Islet of Langerhans (tissue), 1 donor: ENCODE results near the gene EGLN2.
"Not testable (repeated sequence)": the region's sequence is repeated elsewhere in the genome, so short reads cannot be mapped to it uniquely, and the experiment has no call there.

ENCODE experiments used
- FAIRE-seq: peaks from one replicate; lab custom pipeline; 2011; peaks lifted over from hg19 to GRCh38; lab: Jason Lieb, UNC

Gene EGLN2

DNA sequence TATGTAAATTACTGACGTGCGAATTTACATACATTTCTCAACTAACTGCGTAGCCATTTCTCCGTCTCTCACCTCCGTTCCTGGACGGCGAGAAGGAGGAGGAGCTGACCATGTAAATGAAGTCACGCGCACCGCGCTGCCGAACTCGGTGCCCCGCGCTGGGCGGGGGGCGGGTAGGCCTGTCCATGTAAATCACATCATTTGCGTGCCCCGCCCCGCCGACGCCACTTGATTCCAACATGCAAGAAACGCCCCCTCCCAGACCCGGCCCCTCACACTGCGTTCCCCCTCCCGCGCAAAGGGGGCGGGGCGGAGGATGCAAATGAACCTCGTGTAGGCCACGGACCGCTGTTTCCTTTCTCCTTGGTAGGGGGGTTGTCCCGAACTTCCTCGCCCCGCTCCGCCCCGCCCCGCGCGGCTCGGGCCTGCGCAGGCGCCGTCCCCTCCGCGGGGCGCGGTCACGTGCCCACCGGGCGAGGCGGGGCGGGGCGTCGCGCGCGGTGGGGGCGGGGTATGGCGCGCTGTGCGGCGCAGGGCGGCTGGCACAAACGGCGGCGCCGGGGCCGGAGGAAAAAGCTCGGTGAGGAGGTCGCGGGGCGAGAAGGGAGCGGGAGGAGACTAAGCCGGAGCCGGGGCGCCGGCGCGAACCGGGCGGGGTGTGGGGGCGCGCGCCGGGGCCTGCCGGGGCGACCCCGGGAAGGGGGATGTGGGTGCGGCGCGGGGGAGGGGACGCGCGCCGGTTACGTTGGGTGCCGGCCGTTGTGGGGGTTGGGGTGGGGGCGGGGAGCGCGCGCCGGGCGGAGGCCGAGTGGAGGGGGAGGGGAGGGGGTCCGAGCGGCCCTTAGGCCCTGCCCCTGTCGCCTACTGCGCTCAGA, at the start of gene EGLN2:
Gene EGLN2, plus strand, starts transcription at position 509 of the 875 bp plus-strand sequence. CDS start 1,382 bp downstream, outside the sequence.
- peak; percentile 80 for FAIRE-seq

- FAIRE-seq = peak; percentile 87
Measured at GRCh38 chr19:40750058-40750873, 48.7 kb upstream of the EGLN2 start, which contains the start of gene ACTMAP. Gene ACTMAP (minus strand): TSS chr19:40750477. CDS start chr19:40749803, 674 bp downstream.

GRCh38 chr19:40750874-40751537, 48.0 kb upstream of the EGLN2 start, which contains the start of gene SNRPA:
Gene SNRPA (plus strand): TSS chr19:40751203. CDS start chr19:40751409, 206 bp downstream.
- FAIRE-seq = peak; percentile 17

DNA sequence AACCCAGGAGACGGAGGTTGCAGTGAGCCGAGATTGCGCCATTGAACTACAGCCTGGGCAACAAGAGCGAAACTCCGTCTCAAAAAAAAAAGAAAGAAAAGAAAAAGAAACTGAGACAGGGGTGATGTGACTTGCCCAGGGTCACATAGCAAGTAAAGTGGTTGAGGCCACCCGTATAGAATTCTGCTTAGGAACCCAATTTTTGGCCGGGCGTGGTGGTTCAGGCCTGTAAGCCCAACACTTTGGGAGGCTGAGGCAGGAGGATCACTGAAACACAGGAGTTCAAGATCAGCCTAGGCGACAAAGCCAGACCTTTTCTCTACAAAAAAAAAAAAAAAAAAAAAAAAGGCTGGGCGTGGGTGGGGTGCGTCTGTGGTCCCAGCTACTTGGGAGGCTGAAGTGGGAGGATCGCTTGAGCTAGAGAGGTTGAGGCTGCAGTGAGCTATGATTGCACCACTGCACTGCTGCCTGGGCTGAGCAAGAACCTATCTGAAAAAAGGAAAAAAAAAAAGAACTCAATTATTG, 46.7 kb upstream of the EGLN2 start:
- no peak for FAIRE-seq

DNA sequence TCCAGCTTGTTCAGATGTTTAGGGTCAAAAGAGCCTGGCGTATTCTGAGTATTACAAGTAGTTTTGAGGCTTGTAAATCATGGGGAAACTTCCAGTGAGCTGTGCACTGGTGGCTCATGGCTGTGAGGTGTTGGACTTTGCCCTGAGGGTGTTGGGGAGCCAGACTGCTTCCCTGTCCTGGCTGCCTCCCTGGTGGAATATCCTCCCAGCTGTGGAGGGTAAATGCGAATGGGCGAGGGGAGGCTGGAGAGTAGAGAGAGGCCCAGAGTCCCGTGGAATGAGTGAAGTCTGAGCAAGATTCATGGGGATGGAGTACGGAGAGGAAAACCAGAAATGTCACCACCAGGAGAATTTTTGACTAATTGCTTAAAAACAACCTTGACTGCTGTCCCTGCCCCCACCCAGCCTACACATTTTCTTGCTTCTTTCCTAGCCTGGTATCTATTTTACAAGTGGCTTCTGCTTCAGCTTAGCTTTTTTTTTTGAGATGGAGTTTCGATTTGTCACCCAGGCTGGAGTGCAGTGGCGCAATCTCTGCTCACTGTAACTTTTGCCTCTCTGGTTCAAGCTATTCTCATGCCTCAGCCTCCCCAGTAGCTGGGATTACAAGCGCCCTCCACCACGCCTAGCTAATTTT, 44.3 kb upstream of the EGLN2 start:
- no peak for FAIRE-seq

DNA sequence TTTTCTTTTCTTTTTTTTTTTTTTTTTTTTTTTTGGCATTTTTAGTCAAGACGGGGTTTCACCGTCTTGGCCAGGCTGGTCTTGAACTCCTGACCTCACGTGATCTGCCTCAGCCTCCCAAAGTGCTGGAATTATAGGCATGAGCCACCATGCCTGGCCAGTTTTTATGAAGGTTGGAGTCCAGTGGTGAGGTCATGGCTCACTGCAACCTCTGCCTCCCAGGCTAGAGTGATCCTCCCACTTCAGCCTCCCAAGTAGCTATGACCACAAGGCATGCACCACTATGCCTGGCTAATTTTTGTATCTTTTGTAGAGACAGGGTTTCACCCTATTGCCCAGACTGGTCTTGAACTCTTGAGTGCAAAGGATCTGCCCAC, 43.8 kb upstream of the EGLN2 start:
- FAIRE-seq = no peak

DNA sequence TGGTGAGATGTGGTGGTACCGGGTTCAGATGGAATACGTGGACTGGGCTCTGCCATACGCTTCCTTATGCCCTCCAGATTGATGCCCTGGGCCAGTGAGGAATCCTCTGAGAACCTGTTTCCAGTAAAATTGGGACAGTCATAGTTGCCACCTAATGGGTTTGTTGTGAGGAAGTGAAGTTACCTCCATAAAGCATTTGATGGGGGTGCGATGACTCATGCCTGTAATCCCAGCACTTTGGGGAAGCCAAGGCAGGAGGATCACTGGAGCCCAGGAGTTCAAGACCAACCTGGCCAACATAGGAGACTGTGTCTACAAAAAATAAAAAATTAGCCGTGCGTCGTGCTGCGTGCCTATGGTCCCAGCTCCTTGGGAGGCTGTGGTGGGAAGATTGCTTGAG, 43.2 kb upstream of the EGLN2 start:
- FAIRE-seq = no peak

GRCh38 chr19:40756502-40757110, 42.4 kb upstream of the EGLN2 start:
- no peak for FAIRE-seq

DNA sequence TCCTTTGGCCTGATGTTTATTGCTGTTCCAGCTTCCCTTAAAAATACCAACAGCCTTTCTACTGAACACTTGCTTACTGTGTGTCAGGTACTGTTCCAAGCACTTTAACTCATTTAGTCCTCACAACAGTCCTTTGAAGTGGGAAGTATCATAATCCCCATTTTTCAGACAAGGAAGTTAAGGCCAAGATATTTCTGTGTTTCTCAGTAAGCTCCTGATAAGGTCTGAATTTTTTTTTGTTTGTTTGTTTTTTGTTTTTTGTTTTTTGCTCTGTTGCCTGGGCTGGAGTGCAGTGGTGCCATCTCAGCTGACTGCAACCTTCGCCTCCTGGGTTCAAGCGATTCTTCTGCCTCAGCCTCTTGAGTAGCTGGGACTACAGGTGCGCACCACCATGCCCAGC, 40.5 kb upstream of the EGLN2 start:
- FAIRE-seq = no peak

DNA sequence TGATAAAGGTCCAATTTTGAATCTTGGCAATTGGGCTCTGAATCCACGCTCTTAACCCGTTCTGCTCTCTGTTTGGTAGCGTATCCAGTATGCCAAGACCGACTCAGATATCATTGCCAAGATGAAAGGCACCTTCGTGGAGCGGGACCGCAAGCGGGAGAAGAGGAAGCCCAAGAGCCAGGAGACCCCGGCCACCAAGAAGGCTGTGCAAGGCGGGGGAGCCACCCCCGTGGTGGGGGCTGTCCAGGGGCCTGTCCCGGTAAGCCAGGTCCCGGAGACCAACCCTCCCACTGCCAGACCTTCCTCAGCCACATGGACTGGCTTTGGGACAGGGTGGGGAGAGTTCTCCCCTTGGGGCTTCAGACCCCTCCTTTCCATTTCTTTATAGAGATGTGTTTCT, 39.6 kb upstream of the EGLN2 start:
- FAIRE-seq = no peak

DNA sequence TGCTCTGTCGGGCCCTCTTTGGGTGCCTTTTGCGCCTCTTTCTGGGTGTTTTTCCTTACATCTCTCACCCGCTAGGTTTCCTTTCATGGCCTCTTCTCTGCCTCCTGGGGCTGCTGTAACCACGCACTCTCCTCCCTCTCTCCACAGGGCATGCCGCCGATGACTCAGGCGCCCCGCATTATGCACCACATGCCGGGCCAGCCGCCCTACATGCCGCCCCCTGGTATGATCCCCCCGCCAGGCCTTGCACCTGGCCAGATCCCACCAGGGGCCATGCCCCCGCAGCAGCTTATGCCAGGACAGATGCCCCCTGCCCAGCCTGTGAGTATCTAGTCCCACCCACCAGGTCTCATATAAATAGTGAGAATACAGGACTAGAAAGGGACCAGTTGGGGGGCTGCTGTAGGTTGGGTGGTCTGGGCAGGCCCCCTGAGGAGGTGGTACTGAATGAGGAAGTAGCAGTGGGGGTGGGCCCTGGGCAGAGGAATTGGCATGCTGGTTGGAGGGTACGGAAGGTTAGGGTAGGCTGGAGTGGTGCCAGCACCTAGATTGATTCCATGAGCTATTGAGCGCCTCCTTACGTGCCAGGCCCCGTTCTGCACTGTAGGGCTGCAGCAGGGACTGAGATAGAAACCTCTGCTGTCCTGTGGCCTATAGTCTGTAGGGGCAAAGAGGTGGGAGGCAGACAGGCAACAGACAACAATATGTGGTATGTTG, 36.1 kb upstream of the EGLN2 start:
- FAIRE-seq = no peak

- FAIRE-seq = no peak
Measured at GRCh38 chr19:40763526-40763925, 35.5 kb upstream of the EGLN2 start.

GRCh38 chr19:40763963-40764362, 35.0 kb upstream of the EGLN2 start:
- FAIRE-seq = no peak

DNA sequence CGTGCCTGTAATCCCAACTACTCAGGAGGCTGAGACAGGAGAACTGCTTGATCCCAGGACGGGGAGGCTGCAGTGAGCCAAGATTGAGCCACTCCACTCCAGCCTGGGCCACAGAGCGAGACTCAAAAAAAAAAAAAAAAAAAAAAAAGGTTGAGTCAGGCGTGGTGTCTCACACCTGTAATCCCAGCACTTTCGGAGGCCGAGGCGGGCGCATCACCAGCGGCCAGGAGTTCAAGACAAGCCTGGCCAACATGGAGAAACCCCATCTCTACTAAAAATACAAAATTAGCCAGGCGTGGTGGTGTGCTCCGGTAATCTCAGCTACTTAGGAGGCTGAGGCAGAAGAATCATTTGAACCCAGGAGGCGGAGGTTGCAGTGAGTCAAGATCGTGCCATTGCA, 32.6 kb upstream of the EGLN2 start:
- FAIRE-seq = not testable (repeated sequence)

- no peak for FAIRE-seq
Measured at GRCh38 chr19:40768869-40769268, 30.1 kb upstream of the EGLN2 start.

GRCh38 chr19:40771101-40771862, 27.7 kb upstream of the EGLN2 start:
- FAIRE-seq = not testable (repeated sequence)

DNA sequence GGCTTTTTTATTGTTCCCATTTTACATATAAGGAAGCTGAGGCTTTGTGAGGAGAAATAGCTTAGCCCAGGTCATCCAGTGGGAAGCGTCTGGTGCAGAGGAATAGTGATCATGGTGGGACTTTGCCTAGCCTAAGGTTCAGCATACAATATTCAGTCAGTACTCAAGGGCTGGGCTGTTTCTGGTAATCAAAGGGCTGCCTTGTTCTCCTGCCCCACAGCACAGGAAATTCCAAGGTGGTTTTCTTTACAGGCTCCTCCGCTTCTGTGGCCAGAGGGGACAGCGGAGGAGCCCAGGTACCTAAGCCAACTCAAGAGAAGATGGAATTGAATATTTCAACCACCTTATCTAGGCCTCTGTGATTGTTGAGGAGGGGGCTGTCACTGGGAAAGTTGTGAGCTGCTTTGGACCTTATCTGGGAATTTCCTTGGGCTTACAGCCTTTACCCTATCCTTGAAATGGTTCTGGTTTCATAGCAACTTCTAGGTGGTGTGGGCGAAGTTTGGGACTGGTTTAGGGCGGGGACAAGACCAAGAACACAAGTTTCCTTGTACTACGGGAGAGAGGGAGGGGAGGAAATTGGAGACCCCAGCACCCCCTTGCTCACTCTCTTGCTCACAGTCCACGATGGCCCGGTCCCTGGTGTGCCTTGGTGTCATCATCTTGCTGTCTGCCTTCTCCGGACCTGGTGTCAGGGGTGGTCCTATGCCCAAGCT, 23.9 kb upstream of the EGLN2 start, which contains the start of gene MIA:
Gene MIA, plus strand, starts transcription at position 606 of the 716 bp plus-strand sequence. Its CDS starts 22 bp downstream, at position 628.
- no peak for FAIRE-seq

DNA sequence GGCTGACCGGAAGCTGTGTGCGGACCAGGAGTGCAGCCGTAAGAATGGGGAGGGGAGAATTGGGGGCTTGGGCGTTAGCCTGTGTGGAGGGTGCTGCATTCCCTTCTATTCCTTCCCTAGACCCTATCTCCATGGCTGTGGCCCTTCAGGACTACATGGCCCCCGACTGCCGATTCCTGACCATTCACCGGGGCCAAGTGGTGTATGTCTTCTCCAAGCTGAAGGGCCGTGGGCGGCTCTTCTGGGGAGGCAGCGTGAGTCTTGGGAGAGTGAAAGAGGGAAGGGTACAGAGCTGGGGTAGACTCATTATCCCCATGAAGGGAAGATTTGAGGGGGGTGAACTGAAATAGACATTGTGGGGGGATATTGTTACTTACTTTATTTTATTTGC, 23.4 kb upstream of the EGLN2 start:
- FAIRE-seq = no peak

GRCh38 chr19:40776364-40776763, 22.6 kb upstream of the EGLN2 start:
- FAIRE-seq = no peak
